Lung (tissue), 12 donors: ENCODE data around the gene ROS1. TPM values are rescaled to one million over a fixed set of nuclear protein-coding genes. Genes with fewer than 3 reads are reported as not detected.

ENCODE experiments used
- ATAC-seq: fragments of 200-7000 bp; cut with Tn5 transposase; one replicate; pipeline ENCODE4 v1.9.1; 2020; ENCODE audit warnings: moderate number of reproducible peaks; ENCODE audit not compliant: insufficient read depth, low FRiP score
- DNase-seq, 3 donors: peaks; one replicate each; pipeline ENCODE4 v3.0.0-alpha.2; 2013 to 2017
- H3K27ac ChIP-seq, 2 donors: one replicate each; pipeline ENCODE4 v1.5.1; 2013; ENCODE audit warnings: mild to moderate bottlenecking in 2 of 2, moderate library complexity in 2 of 2, control low read depth in 1 of 2, inconsistent platforms in 1 of 2, low read depth in 1 of 2, low read length in 1 of 2
- H3K27me3 ChIP-seq, 3 donors: one replicate each; pipeline ENCODE4 v1.5.1; 2013; ENCODE audit warnings: low read length in 2 of 3; ENCODE audit not compliant: control insufficient read depth in 3 of 3, insufficient read depth in 3 of 3
- H3K36me3 ChIP-seq, 4 donors: one replicate each; pipeline ENCODE4 v1.5.1; 2013; ENCODE audit warnings: low read length in 4 of 4, mild to moderate bottlenecking in 1 of 4, moderate library complexity in 1 of 4; ENCODE audit not compliant: control insufficient read depth in 4 of 4, insufficient read depth in 4 of 4
- H3K4me1 ChIP-seq, 5 donors: one replicate each; pipeline ENCODE4 v1.5.1; 2013; ENCODE audit warnings: low read length in 5 of 5, mild to moderate bottlenecking in 2 of 5, moderate library complexity in 1 of 5; ENCODE audit not compliant: control insufficient read depth in 5 of 5, insufficient read depth in 5 of 5
- H3K4me3 ChIP-seq: one replicate; pipeline ENCODE4 v1.5.1; 2013; ENCODE audit warnings: mild to moderate bottlenecking, control low read depth, moderate library complexity
- H3K9ac ChIP-seq, 2 donors: one replicate each; pipeline ENCODE4 v1.5.1; 2013; ENCODE audit warnings: low read length in 2 of 2, control low read depth in 1 of 2; ENCODE audit not compliant: insufficient read depth in 1 of 2
- H3K9me3 ChIP-seq, 4 donors: one replicate each; pipeline ENCODE4 v1.5.1; 2013; ENCODE audit warnings: low read length in 3 of 4, mild to moderate bottlenecking in 1 of 4, moderate library complexity in 1 of 4; ENCODE audit not compliant: control insufficient read depth in 4 of 4, insufficient read depth in 3 of 4
- CTCF ChIP-seq: IDR thresholded peaks from 2 replicates; pipeline ENCODE4 v1.5.1; 2012; ENCODE audit warnings: mild to moderate bottlenecking; ENCODE audit errors: control extremely low read depth, extremely low read depth
- WGBS, 2 donors: extraction: QIAGEN DNeasy Blood & Tissue Kit; methylation state at CpG; one replicate each; pipeline ENCODE4 v1.1.7; 2013; 5-methylcytosine and 5-hydroxymethylcytosine counted together
- polyA plus RNA-seq, 2 donors: library from polyadenylated mRNA; stranded (reverse); fragments of 200-250 nt; gene quantifications; one replicate each; pipeline ENCODE4 v1.2.1, GENCODE V29; 2013
- total RNA-seq, 2 donors: library from RNA; depleted of rRNA in 1 of 2; stranded (reverse); fragments of >200 nt in 1 of 2; gene quantifications; one replicate each; pipeline ENCODE4 v1.2.1, GENCODE V29; 2014 to 2021
- donor health status: control.
- donor health status: control.
- donor health status: Bipolar disorder and iron deficiency.
- donor health status: healthy.
- donor health status: DM: yes; HTN: yes; CAD: no.

The ROS1 gene
- total and polyA plus RNA-seq, 4 donors: 15.5 to 263 (median 59.4) TPM

DNA sequence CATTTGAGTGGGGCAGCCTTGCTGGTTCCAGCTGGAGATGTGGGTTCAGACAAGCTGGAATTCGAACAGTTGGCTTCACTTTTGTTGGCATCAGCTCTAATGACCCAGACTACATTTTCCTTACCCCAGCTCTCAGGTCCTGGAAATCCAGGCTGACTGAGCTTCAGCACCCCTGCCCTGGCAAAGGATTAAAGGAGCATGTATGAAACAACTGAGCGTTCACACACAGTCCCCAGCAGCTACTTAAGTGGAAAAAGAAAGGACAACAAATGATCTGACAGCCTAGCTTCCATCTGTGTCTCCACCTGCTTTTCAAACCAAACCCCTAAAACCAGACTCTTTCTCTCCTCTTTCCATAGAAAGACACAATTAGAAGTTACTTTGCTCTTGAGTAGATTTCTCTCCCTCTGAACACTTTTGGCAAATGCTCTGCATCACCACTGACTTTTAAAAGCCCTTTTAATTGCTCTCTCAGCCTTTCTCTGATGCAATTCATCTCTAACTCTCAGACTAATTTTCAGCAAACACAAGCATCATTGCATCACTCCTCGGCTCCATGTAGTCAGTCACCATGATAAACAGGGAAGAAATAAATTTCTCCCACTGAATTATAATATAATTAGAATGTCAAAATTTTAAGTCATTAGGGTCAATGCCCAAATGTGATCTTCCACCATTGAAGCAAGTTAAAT lies 28.1 kb downstream of the ROS1 start:
- H3K9ac ChIP-seq: no peak overlapping the region
- peaks cover 0 to 4% (median 0%) of the 10 kb centered on the region in 5 donors for H3K4me1 ChIP-seq
- no peak for TF ChIP-seq CTCF
- ATAC-seq (no peak), DNase-seq (no peak)
- H3K27me3 ChIP-seq: peaks cover 0 to 2% (median 0%) of the 10 kb centered on the region in 3 donors
- H3K9me3 ChIP-seq: no peaks in the 10 kb centered on the region
- peaks cover 0 to 1% (median 0%) of the 10 kb centered on the region in 4 donors for H3K36me3 ChIP-seq
- H3K27ac ChIP-seq: no peak overlapping the region
- WGBS, 2 donors: 45 to 70% methylated on average over 3 of the region's 3 CpGs
- no peak overlapping the region for H3K4me3 ChIP-seq

DNA sequence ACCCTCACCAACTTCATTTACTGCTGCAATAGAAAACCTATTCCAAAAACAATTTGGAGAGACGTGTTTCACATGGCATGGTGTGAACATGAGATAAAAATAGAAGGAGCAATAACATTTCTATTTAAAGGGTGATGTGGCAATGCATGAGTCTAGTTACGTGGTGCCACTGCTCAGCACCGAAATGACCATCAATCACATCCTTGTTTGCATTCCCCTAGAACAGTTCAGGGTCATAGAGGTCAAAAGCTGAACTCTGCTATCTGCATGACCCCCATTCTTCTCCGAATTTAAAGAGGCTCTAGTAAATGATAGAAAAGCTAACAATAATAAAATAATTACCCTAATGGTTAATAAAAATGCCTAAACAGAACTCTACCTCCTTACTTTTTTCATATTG lies 29.5 kb downstream of the ROS1 start:
- Histone ChIP-seq H3K9me3 (no peaks in the 10 kb centered on the region), H3K36me3 (peaks cover 0 to 1% (median 0%) of the 10 kb centered on the region in 4 donors), H3K4me1 (peaks cover 0 to 4% (median 0%) of the 10 kb centered on the region in 5 donors), H3K9ac (no peak overlapping the region), H3K27ac (no peak overlapping the region), H3K4me3 (no peak overlapping the region), H3K27me3 (peaks cover 0 to 2% (median 0%) of the 10 kb centered on the region in 3 donors)
- DNase-seq: no peak
- TF ChIP-seq CTCF: no peak
- 34 to 55% methylated on average over 4 of the region's 4 CpGs for WGBS, 2 donors
- no peak for ATAC-seq

GRCh38 chr6:117395164-117395563 lies 30.6 kb downstream of the ROS1 start:
- Histone ChIP-seq H3K4me1 (peaks cover 0 to 4% (median 0%) of the 10 kb centered on the region in 5 donors), H3K9me3 (no peaks in the 10 kb centered on the region), H3K36me3 (peaks cover 0 to 1% (median 0%) of the 10 kb centered on the region in 4 donors), H3K9ac (no peak overlapping the region), H3K27me3 (peaks cover 0 to 2% (median 0%) of the 10 kb centered on the region in 3 donors), H3K27ac (no peak overlapping the region), H3K4me3 (no peak overlapping the region)
- ATAC-seq (no peak), DNase-seq (no peak)
- WGBS, 2 donors: 14 to 47% methylated on average over 1 of the region's 1 CpG
- TF ChIP-seq CTCF: no peak
